ENCODE data around the gene SUN2.

DNA sequence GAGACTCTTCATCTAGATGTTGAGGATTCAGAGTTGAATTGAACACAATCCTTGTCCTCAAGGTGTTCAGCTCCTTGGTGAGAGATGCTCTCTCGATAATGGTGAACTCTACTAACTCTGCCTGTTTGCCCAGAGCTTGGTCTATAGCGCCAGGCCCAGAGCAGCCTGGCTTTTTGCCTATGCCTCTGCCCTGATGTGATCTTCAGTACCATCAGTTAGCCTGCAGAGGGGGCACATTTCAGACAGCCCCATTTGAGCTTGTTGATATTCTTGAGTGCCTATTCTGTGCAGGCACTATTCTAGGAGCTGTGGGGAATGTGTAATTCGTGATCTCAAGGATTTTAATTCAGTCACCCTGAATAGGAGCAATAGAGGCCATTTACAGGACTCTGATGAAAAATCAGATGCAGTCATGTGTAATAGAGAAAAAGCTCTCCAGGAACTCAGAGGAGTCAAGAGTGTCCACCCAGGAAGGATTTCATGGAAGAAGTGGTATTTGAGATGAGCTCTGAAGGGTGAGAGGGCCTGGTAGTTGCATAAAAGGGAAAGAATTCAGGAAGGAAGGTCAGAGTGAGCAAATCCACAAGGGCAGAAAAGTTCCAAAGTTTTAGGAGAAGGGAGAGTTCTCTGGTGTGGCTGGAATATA lies 30.7 kb downstream of the SUN2 start:
- TF ChIP-seq POLR2A (IDR thresholded peaks at IDR 0.05; ENCODE audit: low read depth) (no peak), EP300 (IDR thresholded peaks at IDR 0.05) (no peak)
- TF ChIP-seq, protein P1, sequence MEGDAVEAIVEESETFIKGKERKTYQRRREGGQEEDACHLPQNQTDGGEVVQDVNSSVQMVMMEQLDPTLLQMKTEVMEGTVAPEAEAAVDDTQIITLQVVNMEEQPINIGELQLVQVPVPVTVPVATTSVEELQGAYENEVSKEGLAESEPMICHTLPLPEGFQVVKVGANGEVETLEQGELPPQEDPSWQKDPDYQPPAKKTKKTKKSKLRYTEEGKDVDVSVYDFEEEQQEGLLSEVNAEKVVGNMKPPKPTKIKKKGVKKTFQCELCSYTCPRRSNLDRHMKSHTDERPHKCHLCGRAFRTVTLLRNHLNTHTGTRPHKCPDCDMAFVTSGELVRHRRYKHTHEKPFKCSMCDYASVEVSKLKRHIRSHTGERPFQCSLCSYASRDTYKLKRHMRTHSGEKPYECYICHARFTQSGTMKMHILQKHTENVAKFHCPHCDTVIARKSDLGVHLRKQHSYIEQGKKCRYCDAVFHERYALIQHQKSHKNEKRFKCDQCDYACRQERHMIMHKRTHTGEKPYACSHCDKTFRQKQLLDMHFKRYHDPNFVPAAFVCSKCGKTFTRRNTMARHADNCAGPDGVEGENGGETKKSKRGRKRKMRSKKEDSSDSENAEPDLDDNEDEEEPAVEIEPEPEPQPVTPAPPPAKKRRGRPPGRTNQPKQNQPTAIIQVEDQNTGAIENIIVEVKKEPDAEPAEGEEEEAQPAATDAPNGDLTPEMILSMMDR (IDR thresholded peaks at IDR 0.05), result peak in 1 of 3 experiments; percentile 42
